NOMO-1 (cell line): ENCODE measurements around the gene P2RX6.

Source experiments
- DNase-seq, 2 experiments: peaks; one replicate each; lab custom pipeline; 2025; ENCODE audit not compliant: unreplicated experiment in 2 of 2; lab: John Stamatoyannopoulos, UW

The P2RX6 gene

DNA sequence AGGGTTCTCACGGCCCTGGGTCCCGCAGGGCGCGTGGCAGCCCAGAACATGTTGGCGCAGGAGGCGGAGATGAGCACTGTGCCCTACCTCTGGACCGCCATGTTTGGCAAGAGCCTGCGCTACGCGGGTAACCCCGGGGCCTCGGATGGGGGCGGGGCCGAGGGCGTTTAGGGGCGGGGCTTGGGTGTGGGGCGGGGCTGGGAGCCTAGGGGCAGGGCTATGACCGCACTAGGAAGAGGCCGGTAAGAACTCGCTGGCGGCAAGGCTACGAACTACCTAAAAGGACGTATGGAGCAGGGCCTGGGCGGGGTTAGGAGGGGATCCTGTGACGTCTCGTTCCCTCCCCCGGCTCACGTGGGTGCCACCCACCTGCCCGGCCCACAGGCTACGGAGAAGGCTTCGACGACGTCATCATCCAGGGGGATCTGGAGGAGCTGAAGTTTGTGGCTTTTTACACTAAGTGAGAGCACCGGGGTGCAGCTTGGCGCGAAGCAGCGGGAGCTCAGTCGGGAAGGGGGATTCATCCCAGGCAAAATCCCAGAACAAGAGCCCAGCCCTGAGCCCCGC, 35.6 kb upstream of the P2RX6 start:
- DNase-seq, result no peak

DNA sequence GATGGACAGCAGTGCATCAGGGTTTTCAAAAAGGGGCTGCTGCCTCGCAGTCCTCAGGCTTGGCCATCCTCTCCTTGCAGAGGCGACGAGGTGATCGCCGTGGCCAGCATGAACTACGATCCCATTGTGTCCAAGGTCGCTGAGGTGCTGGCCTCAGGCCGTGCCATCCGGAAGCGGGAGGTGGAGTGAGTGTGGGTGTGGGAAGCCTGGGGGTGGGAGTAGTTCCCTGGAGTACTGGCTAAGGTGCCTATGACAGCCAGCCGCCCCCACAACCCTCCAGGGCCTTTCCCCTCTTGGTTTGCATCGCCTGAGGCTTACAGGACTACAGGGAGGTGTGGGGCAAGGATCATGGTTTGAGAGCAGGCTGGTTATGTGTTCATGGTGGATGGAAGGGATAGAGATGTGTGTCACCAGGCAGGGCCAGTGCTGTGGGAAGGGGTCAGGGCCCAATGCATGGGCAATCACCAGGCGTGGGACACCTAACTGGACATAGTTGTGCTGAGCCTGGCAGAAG, 35.0 kb upstream of the P2RX6 start:
- DNase-seq, result no peak

DNA sequence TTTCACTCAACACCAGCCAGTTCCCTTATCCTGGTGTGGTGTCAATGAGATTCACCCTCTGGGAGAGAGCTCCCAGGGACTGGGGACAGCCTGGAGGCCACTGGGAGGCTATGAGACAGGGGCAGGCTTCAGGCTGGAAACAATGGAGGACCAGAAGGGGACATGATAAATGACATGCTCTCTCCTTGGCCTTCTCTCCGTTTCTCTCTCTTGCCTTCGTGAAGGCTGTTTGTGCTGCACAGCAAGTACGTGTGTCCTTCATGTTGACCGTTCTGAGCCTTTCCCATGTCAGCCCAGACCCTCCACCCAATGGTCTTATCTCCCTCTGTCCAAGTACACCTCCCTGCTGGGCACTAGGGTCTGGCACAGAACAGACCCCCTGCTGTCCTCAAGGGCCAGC, 34.4 kb upstream of the P2RX6 start:
- no peak for DNase-seq

DNA sequence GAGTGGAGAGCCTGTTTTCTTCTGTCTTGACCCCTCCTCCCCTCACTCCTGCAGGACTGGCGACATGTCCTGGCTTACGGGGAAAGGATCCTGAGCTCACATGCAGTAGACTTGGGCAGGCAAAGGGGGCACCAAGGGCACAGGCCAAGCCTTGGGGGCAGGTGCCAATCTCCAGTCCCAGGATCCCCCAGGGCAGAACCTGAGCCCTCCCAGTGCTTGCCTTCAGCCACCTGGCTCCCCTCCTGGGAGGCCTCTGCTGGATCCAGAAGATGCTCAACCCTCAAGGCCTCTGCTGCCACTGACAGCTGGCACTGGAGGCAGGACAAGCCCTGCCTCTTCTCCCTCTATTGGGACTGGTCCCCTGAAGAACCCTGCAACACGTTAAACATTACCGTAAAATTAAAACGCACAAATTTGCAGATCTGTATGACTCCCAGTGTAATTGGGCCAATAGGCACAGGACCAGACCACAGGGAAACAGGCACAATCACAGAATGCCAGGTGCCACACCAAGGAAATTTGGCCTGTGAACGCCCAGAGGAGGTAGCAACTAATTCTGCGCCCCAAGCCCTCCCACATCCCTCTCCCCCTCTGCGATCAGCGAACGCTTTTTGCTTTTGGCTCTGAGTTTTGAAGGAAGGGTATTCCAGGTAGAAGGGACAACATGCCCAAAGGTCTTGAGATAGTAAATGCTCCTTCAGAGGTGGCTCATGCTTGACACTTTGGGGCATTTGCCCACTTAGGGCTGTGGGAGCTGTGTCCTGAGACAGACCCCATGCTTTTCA, 33.8 kb upstream of the P2RX6 start:
- DNase-seq, result no peak

DNA sequence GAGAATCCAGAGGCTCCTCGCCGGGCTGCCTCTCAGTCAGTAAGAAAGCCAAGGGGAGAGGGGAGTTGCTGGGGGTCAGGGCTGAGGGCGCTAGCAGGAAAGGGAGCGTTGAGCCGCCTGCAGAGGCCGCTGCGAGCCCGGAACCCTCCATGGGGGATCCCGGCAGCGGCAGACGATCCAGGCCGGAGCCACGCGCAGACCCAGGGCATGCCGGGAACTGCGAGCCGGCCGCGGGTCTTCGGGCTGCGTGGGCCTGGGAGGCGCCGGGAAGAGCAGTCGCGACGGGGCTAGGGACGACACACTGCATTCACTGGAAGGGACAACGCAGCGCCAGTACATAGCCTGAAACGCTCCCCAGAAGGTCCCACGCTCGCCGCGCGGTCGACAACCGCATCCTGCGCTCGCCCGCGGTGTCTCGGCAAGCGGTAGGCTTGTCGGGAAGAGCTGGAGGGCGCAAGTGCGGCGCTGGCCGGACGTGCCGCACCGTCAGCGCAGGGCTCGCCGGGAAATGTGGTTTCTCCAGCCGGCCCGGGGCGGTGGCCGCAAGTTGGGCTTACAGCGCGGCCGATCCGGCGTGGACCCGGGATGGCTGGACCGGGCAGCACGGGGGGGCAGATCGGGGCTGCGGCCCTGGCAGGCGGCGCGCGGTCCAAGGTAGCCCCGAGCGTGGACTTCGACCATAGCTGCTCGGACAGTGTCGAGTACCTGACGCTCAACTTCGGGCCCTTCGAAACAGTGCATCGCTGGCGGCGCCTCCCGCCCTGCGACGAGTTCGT, 33.0 kb upstream of the P2RX6 start, which contains the start of gene LZTR1:
LZTR1 (plus strand) TSS at position 511 of the 776 bp plus-strand sequence; CDS start at position 586, 75 bp downstream.
- DNase-seq, result peak; percentile 75 to 88

DNA sequence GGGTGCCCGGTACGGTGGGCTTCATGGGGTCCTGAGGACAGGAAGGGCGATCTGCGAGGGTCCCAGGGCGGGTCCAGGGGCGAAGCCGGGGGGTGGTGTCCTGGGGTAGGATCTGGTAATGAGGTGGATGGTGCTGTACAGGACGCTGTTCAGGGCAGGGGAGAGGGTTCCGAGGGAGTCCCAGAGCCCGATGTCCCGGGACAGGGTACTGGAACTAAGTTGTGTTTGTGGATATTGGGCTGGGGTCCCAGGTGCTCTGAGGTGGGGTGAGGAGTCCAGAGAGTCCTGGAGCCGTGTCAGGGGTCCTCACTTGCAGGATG, 32.4 kb upstream of the P2RX6 start:
- DNase-seq, result no peak

DNA sequence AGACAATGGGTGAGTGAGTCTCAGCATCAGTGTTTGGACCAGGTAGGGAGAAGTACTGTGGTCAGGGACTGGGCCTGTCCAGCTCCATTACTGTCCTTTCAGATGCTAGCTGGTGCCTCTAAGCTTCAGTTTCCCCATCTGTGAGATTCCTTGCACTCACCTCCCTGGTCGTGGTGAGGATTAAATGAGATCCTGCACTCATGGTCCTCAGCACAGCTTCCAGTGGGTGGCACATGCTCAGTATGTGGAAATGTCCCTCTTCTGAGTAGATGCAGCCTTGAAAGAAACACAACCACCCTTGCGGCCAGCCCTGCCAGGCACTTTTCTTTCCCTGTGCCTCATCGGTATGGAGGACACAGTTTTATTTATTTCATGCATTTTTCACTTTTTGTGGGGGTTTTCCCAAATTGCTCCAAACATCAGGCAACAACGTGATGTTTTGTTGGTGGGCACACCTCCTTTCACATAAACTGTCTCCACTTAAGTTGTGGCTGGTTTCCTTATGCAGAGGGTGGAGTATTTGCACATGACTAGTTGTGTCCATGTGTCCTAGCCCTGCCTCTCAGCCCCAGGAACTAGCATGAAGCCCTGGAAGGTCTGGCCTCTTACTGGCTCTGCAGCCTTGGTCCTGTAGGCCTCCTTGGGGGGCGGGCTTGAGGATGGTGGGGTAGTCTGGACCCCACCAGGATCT, 31.7 kb upstream of the P2RX6 start:
- no peak for DNase-seq

DNA sequence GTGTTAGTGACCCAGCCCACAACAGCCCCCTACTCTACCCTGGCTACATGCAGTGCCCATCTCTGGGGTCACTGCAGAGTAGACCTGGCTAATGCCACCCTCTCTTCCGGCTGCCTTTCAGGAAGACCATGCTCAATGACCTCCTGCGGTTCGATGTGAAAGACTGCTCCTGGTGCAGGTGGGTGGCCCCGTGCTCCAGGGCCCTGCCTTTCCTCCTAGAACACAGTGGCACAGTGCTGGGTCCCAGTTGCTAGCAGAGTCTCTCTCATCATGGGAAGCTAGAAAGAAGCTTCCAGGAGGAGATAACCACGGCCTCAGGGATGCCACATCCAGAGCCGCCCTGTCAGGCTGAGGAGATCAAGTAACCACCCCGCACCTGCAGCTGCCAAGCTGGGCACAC, 29.2 kb upstream of the P2RX6 start:
- DNase-seq, result no peak

DNA sequence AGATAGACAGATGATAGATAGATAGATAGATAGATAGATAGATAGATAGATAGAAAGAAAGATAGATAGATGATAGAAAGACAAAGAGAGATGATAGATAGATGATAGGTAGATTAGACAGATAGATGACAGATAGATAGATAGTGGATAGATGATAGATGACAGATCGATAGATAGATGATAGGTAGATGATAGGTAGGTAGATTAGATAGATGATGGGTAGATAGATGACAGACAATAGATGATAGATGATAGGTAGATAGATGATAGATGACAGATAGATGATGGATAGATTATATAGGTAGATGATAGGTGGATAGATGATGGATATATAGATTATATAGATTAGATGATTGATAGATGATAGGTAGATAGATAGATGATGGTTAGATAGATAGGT, 28.6 kb upstream of the P2RX6 start:
- no peak for DNase-seq

DNA sequence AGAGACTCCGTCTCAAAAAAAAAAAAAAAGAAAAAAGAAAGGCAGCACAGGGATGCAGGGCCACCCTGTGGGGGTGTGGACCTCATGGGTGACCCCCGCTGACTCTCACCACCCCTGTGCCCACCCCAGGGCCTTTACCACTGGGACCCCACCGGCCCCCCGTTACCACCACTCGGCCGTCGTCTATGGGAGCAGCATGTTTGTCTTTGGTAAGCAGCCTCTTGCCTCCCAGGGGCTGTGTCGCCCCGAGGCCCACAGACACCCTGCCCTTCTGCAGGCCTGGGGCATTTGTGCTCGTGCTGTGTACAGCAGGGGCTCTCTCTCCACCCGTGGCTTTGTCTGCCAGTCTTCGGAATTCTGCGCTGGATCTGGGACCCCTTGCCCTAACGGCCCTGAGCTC, 27.6 kb upstream of the P2RX6 start:
- DNase-seq, result no peak

DNA sequence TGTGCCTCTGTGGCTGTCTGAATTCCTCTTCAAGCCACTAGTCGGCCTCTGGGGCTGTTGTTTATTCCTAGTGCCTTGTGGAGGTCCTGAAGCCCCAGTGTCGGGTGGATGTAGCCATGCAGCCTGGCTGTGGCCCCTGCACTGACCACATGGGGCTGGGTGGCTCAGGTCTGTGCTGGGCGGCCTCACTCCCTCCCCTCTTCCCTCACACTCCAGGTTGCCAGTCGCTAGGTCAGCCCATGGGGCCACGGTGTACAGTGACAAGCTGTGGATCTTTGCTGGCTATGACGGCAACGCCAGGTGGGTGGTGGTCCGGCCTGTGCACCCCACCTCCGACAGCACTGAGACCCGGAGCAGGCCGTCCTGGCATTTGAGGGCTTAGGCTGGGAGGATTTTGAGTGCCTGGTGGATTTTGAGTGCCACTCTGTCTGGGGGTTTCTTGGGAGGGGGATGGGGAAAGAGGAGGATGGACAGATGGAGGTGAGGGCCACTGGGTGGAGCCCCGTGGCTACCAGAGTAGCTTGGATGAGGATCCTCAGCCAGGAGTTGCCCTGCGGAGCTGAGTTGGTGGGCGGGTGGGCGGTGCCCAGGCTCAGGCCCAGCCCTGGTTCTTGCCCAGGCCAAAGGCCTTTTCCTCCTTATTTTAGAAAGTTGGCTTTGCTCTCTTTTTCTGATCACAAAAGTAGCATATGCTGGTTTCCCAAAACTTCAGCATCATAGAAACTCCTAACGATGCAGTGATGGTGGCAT, 26.2 kb upstream of the P2RX6 start:
- no peak for DNase-seq

DNA sequence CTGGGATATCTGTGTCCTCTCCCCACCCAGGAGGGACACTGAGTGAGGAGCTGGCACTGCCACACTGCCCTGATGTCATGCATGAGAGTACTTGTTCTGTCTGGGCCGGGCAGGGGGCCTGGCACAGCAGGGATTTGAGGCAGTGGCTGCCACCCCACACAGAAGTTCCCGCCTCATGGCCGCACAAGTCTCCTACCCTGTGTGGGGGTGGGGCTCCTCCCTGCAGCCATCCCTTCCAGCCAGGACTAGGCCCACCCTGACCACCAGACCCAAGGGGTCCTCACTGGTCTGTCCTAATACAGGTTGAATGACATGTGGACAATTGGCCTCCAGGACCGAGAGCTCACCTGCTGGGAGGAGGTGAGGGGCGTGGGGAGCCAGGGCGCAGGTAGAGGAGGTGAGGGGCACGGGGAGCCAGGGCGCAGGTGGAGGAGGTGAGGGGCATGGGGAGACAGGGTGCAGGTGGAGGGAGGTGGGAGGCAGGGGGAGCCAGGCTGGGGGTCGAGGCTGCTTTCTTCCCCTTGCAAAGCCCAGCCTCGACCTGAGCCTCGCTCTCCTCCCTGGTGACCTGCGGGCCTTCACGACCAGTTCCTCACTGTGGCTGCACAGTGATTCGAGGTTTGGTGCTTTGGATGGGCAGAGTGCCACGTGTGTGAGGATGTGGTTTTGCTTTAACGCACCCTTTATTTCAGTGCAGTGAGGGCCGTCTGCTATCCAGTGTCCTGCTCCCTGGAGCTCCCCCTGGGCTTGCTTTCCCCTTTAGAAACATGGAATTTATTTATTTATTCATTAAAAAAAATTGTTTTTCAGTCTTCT, 25.4 kb upstream of the P2RX6 start:
- DNase-seq, result no peak

DNA sequence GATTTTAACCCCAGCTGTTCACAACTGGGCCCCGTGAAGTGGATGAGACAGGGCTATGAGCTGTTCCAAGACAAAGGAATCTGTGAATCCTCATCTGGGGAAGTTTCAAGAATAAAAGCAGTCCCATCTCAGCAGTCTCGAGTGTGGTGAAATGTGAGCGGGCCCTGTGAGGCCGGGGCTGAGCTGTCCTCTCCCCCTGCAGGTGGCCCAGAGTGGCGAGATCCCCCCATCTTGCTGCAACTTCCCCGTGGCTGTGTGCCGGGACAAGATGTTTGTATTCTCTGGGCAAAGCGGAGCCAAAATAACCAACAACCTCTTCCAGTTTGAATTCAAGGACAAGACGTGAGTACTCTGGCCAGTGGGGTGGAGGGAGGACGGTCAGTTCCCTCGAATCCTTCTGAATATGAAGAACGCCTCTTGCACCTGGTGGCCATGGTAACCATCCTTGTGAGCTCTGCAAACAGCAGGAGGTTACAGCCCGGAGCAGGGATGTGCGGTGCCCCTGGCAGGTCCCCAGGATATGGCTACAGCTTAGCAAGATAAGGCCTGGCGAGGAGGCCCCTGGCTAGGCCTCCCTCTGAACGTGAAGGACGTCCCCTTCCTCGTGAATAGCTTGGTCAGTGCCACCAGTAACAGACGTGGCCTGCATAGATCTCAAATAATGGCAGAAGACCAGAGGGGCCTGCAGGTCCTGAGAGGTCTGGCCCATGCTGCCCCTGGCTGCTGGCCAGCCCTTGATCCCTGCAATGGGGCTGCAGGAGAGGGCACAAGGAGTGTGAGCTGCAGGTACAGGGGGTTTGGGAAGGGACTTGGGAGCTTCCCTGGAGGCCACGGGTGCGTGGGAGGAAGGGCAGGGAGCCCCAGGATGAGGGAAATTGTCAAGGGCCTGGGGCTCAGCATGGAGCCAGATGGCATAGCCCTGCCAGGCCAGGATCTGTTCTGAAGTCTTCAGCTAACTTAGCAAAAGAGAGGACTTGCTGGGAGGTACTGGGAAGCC, 24.5 kb upstream of the P2RX6 start:
- DNase-seq, result no peak

DNA sequence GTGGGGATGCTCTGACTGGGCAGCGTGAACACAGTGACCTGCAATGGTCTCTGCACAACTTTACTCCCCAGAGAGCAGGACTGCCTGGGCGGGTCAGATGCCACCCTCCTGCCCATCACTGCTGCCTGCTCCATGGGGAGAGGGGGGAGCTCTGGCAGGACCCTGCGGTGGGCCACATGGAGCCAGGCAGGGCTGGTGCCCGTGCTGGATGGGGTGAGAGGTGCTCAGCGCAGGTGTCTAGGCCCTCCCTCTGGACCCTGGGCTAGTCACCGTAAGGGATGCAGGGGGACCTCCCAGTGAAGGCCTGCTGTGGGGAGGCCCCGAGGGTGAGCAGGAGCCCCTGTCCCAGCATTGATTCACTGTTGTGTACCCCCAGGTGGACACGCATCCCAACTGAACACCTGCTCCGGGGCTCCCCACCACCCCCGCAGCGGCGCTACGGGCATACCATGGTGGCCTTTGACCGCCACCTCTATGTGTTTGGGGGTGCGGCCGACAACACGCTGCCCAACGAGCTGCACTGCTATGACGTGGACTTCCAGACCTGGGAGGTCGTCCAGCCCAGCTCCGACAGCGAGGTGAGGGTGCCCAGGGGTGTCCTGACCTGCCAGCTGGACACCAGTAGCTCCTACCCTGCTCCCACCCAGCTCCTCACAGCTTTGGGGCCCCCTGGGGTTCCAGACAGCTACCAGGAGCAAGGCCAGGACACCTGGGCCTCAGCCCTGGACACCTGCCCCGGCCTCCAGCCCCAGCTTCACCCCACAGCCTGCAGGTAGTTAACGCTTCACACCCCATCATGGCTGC, 23.5 kb upstream of the P2RX6 start:
- no peak for DNase-seq

DNA sequence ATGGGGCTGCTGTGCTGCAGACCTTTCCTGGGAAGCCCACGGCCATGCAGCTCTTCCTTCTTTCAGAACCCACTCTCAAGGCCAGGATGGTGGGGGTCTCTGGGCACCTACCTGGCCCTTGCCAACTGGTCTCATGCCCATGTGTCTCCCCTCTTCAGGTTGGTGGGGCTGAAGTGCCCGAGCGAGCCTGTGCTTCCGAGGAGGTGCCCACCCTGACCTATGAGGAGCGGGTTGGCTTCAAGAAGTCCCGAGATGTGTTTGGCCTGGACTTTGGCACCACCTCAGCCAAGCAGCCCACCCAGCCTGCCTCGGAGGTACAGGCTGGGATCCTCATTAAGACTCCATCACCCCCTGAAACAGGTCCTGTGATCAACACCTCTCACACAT, 22.9 kb upstream of the P2RX6 start:
- no peak for DNase-seq

DNA sequence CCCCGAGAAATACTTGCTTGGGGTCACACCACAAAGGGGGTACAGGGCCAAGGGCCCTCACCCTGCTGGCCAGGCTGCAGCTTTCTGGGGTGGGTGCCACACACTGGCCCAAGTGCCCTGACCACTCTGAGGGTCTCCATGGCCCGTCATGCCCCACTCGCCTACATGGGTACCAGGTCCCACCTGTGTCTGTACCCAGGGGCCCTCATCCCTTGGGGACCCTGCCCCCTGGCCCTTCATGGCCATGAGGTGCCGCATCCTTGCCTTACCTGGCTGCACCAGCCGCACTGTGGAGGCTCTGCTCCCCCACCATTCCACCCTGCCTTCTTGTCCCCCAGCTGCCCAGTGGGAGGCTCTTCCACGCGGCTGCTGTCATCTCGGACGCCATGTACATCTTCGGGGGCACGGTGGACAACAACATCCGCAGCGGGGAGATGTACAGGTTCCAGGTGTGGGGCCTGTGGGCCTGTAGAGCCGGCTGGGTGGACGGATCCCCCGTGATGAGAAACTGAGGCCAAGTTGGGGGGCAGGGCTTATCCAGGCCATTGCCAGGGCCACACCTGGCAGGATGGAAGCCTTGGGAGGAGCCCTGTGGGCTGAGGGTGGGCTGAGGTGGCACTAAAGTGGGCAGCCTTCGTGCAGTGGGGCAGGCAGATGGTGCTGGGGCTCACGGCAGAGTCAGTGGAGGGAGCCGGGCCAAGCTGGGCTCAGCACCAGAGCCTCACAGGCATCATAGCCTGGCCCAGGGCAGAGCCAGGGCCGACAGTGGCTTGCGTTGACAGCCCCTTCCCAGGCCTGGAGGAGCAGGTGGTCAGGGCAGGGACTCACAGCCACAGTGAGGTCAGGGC, 22.3 kb upstream of the P2RX6 start:
- no peak for DNase-seq
